Cardiac fibroblast (primary cell): ENCODE measurements around the gene ELL.

Experiments used
- DNase-seq, 2 donors: peaks; one replicate each; pipeline versions ENCODE4 v3.0.0 to v3.0.0-alpha.2; 2010; ENCODE audit warnings: low read depth in 2 of 2
- H3K4me3 ChIP-seq, 2 donors: replicated peaks in 1 of 2; 1 replicate in 1 of 2; 2 replicates in 1 of 2; pipeline ENCODE4 v1.5.1; 2011; ENCODE audit warnings: low read depth in 2 of 2, low read length in 2 of 2, mild to moderate bottlenecking in 2 of 2, moderate library complexity in 1 of 2
- CTCF ChIP-seq: IDR thresholded peaks from one replicate; pipeline ENCODE4 v1.5.1; 2011; ENCODE audit warnings: low read depth, mild to moderate bottlenecking, low read length, inconsistent platforms

Gene ELL

DNA sequence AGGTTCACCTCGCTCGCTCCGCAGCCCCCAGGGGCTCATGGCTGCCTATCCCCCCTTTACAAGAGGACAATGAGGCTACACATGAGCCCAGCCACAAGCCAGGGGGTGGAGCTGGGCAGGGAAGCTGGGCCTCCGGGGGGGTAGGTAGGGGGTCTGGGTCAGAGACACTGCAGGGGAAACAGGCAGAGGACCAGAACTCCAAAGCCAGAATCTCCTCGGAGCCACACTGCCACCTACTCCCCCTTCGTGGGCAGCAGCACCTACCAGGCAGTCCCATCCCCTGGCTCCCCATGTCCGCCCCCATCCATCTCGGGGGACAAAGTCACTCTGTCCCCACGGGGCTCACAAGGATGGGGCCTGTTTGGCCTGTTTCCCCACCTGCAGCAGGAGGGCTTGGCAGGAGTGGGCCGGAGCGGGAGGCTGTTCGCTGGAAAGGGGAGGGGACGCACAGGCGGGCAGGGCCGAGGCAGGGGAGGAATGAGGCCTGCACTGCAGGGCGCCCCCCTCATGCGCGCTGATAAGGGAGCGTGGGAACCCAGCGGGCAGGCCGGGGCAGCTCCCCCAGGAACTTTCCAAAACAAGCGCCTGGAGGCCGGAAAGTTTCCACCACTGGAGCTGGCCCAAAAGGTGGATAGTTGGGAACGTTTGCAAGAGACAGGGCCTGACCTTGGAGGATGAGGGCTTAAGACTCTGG, 83.4 kb downstream of the ELL start:
- TF ChIP-seq CTCF: no peak
- H3K4me3 ChIP-seq: peak overlapping the region in 1 of 2 donors; percentile 25
- peak in 1 of 2 donors; percentile 88 for DNase-seq

- TF ChIP-seq CTCF: no peak
- DNase-seq: peak; percentile 15 to 64
- peak within 1 kb of the TSS; percentile 52 to 77 for H3K4me3 ChIP-seq
Measured at GRCh38 chr19:18437491-18438330, 84.2 kb downstream of the ELL start, which contains the start of gene ISYNA1. Gene ISYNA1 (minus strand): TSS chr19:18438133. CDS start chr19:18437979, 154 bp downstream.

DNA sequence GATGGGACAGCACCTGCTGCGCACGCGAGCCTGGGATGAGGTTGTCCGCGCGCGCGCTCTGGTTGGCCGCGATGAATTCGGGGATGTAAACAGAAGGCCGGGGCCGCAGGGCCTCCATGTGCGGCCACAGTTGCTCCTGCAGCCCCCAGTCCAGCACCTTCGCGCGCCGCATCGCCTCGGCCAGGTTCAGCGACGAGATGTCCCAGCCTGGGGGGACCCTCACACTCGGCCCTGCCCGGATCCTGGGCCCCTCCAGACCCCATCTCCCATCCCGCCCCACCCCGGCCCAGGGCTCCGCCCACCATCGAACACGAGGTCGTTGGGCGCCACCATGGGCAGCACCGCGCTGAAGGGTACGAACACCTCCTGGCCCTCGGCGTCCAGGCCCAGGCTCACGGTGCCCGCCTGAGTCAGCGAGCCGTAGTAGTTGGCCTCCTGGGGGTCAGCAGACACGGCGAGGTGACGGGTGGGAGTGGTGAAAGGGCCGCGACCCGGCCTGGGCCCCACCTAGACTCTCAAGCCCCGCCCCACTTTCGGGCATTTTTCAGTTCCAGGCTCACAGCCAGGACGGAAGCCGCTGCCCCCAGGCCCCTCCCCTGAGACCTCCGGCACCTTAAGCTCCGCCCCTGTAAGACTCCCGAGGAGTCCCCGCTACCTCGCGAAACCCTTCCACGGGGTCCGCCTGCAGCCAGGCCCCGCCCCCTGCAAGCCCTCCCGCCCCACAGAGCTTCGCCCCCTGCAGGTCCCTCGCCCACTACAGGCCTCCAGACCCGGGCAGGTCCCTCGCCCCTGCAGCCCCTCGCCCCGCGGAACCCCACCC, 85.0 kb downstream of the ELL start:
- TF ChIP-seq CTCF: no peak

DNA sequence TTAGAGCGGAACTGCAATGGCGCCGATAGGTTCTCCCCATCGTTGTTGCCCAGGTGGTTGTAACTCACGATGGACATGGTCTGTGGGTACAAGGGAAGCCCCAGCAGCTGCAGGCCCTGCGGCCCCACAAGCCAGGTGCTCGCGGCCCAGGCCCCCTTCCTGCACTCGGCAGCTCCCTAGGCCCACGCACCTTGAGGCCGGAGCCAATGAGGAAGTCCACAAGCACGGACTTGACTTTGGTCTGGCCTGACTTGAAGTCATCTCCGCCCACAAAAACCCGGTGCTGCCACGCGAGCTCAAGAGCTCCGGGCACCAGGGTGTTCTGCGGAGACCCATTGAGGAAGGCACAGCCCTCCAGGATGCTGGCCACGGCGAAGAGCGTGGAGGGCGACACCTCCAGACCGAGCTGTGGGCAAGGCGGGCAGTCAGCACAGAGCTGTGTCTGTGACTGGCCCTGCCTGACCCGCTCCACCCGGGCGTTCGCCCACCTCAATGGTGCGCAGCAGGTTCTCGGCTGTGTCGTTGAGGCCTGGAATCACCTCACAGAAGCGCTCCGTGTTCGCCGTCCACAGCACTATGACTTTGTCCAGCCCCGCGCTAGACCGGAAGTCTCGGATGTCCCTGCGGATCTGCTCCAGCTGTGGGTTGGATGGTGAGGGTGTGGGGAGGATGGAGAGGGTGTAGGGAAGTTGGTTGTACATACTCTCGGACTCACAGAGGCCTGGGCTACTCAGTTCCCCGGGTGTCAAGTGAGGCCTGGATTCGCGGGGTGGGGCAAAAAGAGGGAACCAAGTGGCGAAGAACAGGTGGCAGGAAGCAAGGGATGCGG, 85.8 kb downstream of the ELL start:
- no peak for TF ChIP-seq CTCF
- DNase-seq: no peak
- peak overlapping the region in 1 of 2 donors; percentile 77 for H3K4me3 ChIP-seq

More for the DNA sequence above, 85.0 kb downstream of the ELL start:
- DNase-seq: peak; percentile 84 to 96
- H3K4me3 ChIP-seq: peak overlapping the region; percentile 52 to 77

DNA sequence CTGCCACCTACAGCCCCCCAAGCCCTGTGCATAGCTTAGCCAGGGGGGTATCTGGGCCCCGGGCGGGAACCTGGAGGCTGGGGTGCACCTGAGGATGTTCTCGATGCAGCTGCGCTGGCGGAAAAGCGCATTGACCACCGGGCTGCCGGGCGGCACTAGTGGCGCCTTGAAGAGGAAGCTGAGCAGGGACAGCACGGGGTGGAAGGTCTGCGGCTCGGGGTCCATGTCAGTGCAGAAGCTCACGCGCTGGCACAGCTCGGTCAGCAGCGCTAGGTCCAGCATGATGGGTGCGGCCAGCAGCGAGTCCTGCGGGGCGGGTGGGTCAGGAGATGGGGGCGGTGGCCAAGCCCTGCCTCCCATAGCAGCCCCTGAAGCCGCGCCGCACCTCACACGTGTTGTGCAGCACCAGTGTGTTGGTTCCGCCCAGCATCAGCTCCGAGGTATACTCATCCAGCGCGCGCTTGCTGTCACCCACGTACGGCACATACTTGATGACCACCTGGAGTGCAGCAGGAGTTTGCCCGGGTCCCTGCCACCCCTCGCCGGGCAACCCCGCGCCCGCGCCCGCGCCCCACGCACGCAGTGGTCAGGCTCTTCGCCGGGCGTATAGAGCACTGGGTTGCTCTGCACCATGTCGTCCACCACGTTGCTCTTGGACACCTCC, 86.6 kb downstream of the ELL start:
- no peak for DNase-seq
- H3K4me3 ChIP-seq: no peak overlapping the region
- no peak for TF ChIP-seq CTCF
